Fibroblast of mammary gland (primary cell): ENCODE measurements around the gene DIS3L2.

Experiments
- DNase-seq: peaks from one replicate; pipeline ENCODE4 v3.0.0-alpha.2; 2010; ENCODE audit warnings: low read depth
- H3K4me3 ChIP-seq: 2 replicates; pipeline ENCODE4 v1.5.1; 2011; ENCODE audit warnings: low read depth, mild to moderate bottlenecking, low read length, moderate library complexity; ENCODE audit not compliant: control insufficient read depth
- TF ChIP-seq, protein P1 (sequence below): conservative IDR thresholded peaks from 2 replicates; pipeline ENCODE4 v1.5.1; 2011; ENCODE audit warnings: low read depth, low read length, inconsistent platforms; ENCODE audit not compliant: control insufficient read depth, insufficient read depth

The DIS3L2 gene

DNA sequence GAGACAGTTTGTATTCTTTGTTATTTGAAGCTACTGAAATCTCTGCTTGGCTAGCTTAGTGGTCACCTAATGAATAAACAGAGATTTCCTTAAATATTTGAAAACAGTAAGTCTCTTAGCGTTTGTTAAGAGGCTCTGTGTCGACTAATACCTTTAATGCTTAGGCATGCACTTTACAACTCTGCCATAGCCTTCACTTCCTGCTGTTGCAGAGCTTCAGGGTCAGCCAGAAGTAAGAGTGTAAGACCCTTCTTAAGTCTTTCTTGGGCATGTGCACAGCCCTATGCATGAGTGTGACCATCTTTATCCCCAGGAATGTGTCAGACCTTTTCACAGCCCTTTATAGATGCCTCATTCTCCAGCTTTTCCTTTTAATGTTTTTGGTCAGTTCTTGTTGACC is 221.8 kb downstream of the DIS3L2 start:
- TF ChIP-seq, protein P1, sequence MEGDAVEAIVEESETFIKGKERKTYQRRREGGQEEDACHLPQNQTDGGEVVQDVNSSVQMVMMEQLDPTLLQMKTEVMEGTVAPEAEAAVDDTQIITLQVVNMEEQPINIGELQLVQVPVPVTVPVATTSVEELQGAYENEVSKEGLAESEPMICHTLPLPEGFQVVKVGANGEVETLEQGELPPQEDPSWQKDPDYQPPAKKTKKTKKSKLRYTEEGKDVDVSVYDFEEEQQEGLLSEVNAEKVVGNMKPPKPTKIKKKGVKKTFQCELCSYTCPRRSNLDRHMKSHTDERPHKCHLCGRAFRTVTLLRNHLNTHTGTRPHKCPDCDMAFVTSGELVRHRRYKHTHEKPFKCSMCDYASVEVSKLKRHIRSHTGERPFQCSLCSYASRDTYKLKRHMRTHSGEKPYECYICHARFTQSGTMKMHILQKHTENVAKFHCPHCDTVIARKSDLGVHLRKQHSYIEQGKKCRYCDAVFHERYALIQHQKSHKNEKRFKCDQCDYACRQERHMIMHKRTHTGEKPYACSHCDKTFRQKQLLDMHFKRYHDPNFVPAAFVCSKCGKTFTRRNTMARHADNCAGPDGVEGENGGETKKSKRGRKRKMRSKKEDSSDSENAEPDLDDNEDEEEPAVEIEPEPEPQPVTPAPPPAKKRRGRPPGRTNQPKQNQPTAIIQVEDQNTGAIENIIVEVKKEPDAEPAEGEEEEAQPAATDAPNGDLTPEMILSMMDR = no peak
- no peak overlapping the region for H3K4me3 ChIP-seq
- no peak for DNase-seq

DNA sequence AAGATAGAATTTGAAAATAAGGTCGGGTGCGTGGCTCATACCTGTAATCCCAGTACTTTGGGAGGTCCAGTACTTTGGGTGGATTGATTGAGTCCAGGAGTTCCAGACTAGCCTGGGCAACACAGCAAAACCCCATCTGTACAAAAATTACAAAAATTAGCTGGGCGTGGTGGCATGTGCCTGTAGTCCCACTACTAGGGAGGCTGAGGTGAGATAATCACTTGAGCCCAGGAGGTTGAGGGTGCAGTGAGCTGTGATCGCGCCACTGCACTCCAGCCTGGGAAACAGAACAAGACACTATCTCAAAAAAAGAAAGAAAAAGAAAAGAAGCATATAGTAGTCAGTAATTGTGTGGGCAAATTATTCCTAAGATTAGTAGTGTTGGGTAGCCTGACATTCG is 222.8 kb downstream of the DIS3L2 start:
- TF ChIP-seq, protein P1 = no peak
- DNase-seq = no peak
- no peak overlapping the region for H3K4me3 ChIP-seq

GRCh38 chr2:232190796-232191195 is 229.3 kb downstream of the DIS3L2 start:
- H3K4me3 ChIP-seq = no peak overlapping the region
- DNase-seq = no peak
- TF ChIP-seq, protein P1 = no peak

DNA sequence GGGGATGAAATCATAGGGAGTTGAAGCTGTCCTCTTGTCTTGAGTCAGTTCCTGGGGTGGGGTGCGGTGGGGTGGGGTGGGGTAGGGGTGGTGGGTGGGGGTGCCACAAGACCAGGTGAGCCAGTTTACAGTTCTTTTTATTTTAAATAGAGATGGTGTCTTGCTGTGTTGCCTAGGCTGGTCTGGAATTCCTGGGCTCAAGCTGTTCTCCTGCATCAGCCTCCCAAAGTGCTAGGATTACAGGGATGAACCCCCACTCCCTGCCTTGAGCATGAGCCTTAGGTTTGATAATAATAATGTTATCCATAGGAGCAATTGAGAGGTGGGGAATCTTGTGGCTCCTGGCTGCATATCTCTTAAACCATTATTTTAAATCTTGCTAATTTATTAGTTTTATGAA is 234.0 kb downstream of the DIS3L2 start:
- TF ChIP-seq, protein P1 = no peak
- H3K4me3 ChIP-seq = no peak overlapping the region
- no peak for DNase-seq

- TF ChIP-seq, protein P1 = no peak
These were observed 235.3 kb downstream of the DIS3L2 start for GRCh38 chr2:232196802-232197201.

GRCh38 chr2:232200195-232200594 is 238.7 kb downstream of the DIS3L2 start:
- TF ChIP-seq, protein P1 = no peak
- no peak for DNase-seq
- H3K4me3 ChIP-seq = no peak overlapping the region

More at GRCh38 chr2:232196802-232197201, 235.3 kb downstream of the DIS3L2 start:
- DNase-seq = no peak
- no peak overlapping the region for H3K4me3 ChIP-seq

DNA sequence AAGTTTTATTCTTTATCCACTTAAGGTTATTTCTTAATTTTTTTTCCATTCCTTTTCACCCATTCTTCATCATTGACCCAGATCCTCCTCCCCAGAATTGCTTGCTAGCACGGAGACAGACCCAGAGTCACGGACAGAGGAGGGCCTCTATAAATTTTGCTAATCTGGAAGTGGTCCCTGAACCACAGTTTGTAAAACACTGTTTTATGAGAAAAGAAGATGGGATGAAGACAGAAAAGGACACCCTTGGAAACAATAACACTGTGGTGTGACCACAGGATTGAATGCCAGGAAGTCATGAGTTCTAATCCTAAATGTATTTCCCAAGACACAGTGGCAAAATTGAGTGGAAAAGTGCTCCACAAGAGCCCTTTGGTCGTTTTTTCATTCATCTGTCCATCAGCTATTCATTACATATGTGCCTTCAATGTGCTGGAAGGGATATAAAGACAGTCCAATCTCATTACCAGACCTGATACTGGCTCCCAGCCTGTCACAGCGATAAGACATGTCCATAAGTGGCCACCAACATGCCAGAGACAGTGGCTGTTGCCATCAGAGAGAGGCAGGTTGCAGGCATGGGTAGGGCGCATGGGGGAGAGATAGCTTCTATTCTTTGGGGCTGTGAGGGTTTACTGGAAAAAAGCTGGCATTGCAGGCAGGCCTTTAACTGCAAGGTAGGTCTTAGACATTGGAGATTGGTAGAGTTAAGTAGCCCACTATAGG is 241.8 kb downstream of the DIS3L2 start:
- DNase-seq = peak; percentile 4
- no peak overlapping the region for H3K4me3 ChIP-seq
- TF ChIP-seq, protein P1 = no peak
